ENCODE measurements around the gene RAP1A.

RAP1A gene

GRCh38 chr1:111734856-111735255 lies 115.3 kb downstream of the RAP1A start:
- TF ChIP-seq CTCF (IDR thresholded peaks at IDR 0.05; ENCODE audit: extremely low read depth, missing control alignments), result no peak
- DNase-seq (ENCODE audit: low spot score), result no peak

DNA sequence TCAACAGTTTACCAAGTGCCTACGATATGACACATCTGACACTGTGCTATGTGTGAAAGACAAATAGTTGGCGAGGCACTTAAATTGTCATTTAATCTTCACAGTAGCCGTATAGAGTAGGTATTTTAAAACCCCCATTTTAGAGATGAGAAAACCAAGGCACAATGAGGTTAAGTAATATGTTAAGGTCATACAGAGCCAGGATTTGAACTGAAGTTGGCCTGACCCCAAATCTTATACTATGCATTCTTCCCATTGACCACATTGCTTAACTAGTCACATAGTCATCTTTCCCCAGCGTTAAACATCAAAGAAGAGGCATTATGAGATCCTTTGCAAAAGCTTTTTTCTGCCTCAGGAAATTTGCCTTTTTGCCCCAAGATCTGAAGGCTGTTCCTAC lies 115.7 kb downstream of the RAP1A start:
- no peak for TF ChIP-seq CTCF (IDR thresholded peaks at IDR 0.05; ENCODE audit: extremely low read depth, missing control alignments)
- DNase-seq (ENCODE audit: low spot score), result no peak

- no peak for DNase-seq (ENCODE audit: low spot score)
- TF ChIP-seq CTCF (IDR thresholded peaks at IDR 0.05; ENCODE audit: extremely low read depth, missing control alignments), result no peak
Measured at GRCh38 chr1:111735858-111736544, 116.4 kb downstream of the RAP1A start.

DNA sequence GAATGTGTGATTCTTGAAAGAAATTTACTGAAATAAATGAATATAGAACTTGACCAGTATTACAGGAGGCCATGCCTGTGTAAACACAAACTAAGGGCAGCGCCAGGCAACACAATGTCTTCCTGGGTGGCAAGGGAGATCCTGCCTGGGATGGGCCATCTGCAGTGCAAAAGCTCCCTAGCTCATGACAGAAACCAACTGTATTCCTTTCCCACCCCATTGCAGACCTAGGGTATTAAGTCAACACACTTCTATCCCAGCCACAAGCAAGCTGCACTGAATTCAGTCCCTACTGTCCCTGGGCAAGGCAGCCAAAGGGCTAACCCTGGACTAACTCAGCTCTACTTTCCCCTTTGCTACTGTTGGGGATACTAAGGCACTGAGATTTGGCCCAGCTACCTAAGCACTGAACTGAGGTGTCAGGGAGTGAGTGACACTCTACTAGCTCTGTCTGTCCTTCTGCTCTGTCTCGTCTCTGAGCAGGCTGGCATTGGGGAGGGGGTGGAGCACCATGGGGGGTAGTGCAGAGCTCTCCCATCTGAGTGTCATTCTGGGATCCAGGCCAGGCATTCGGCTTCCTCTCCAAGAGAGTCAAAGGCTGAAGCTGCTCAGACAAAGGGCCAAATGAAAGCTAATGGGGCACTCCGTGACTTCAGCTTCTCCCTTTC lies 117.1 kb downstream of the RAP1A start:
- TF ChIP-seq CTCF (IDR thresholded peaks at IDR 0.05; ENCODE audit: extremely low read depth, missing control alignments), result no peak
- DNase-seq (ENCODE audit: low spot score), result no peak

DNA sequence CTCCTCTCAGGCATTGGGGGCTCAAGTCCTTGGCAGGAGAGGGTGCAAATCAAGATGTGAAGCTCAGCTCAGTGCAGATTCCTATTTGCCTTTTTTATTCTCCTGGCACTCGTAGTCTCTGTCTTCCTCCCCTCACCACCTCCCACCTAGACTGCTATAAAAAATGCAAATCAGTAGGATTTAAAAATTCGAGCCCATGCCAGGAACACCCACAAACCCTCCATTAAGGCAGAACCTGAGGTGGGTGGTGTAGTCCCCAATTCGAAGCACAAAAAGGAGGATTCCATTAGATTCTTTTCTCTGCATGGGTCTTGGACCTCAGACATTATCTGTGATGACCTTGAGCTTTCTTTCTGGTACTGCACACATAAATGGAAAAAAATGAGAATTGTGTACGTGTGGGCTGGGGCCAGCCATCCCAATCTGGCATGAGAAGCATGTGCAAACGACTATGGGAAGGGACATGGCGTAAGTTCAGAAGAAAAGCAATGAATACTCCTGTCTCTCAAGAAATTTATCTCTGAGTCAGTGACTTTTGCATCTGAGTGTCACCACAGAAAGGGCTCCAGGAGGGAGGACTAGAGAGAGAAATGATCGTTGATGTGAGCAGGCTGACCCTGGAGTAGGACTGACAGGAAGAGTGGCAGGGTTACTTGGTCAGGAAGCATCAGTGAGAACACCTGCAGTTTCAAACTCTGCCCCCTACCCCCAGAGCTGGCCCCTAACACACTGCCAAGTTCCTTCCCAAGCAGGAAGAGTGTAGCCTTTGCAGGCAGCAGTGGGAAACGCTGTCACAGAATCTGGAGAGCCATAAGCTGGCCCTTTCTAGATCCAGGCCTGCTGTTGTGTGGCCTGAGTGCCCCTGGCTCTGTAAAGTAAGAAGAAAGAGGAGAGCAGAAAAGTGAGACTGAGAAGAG lies 117.9 kb downstream of the RAP1A start:
- TF ChIP-seq CTCF (IDR thresholded peaks at IDR 0.05; ENCODE audit: extremely low read depth, missing control alignments), result no peak

DNA sequence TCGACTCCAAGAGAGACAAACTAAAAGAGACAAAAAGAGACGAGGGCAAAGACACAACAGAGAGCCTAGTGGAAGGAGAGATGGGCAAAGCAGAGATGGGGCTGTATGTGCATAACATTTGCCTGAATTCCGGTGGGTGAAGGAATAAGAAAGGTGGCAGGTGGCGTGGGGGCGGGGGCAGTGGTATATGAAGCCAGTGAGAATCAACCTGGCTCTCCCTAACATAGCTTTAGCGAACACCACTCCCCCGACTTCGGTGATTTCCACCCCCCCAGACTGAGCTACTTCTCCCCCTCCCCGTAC lies 118.5 kb downstream of the RAP1A start:
- no peak for TF ChIP-seq CTCF (IDR thresholded peaks at IDR 0.05; ENCODE audit: extremely low read depth, missing control alignments)
- no peak for DNase-seq (ENCODE audit: low spot score)

More for the DNA sequence above, 117.9 kb downstream of the RAP1A start:
- DNase-seq (ENCODE audit: low spot score), result no peak
